GM19351 (cell line): Measurements from ENCODE around the gene TNFAIP8.
A peak's percentile ranks its signal among the peaks of the same experiment; 100 is the strongest.

ENCODE experiments used
- ATAC-seq: cut with Tn5 transposase; IDR thresholded peaks from one replicate; pipeline ENCODE4 v1.9.1; 2021; ENCODE audit warnings: mild to moderate bottlenecking, moderate library complexity; ENCODE audit not compliant: unreplicated experiment

TNFAIP8 gene

GRCh38 chr5:119389288-119390030 lies 33.6 kb downstream of the TNFAIP8 start:
- no peak for ATAC-seq

- no peak for ATAC-seq
Observed at GRCh38 chr5:119390404-119390803, 34.6 kb downstream of the TNFAIP8 start.

- no peak for ATAC-seq
Observed at GRCh38 chr5:119393201-119393691, 37.4 kb downstream of the TNFAIP8 start.

- ATAC-seq, result no peak
Observed at GRCh38 chr5:119393746-119394145, 37.9 kb downstream of the TNFAIP8 start.

GRCh38 chr5:119395080-119395836 lies 39.4 kb downstream of the TNFAIP8 start:
- ATAC-seq, result peak; percentile 57

- no peak for ATAC-seq
Observed at GRCh38 chr5:119396030-119396664, 40.3 kb downstream of the TNFAIP8 start.

GRCh38 chr5:119397518-119398380 lies 41.9 kb downstream of the TNFAIP8 start:
- peak; percentile 52 for ATAC-seq

- ATAC-seq, result no peak
Observed at GRCh38 chr5:119398727-119399466, 43.1 kb downstream of the TNFAIP8 start.

GRCh38 chr5:119400245-119400644 lies 44.4 kb downstream of the TNFAIP8 start:
- ATAC-seq, result no peak

GRCh38 chr5:119402081-119402480 lies 46.3 kb downstream of the TNFAIP8 start:
- ATAC-seq, result no peak

- ATAC-seq, result no peak
Observed at GRCh38 chr5:119402555-119402954, 46.7 kb downstream of the TNFAIP8 start.

- ATAC-seq, result no peak
Observed at GRCh38 chr5:119404033-119404432, 48.2 kb downstream of the TNFAIP8 start.

- ATAC-seq, result peak; percentile 54
Observed at GRCh38 chr5:119405419-119405818, 49.6 kb downstream of the TNFAIP8 start.

- ATAC-seq, result no peak
Observed at GRCh38 chr5:119406551-119407110, 50.8 kb downstream of the TNFAIP8 start.

GRCh38 chr5:119409235-119409815 lies 53.5 kb downstream of the TNFAIP8 start:
- peak; percentile 39 for ATAC-seq

- no peak for ATAC-seq
Observed at GRCh38 chr5:119410448-119411159, 54.8 kb downstream of the TNFAIP8 start.

GRCh38 chr5:119411361-119412278 lies 55.8 kb downstream of the TNFAIP8 start:
- peak; percentile 59 for ATAC-seq
